ENCODE data around the gene TMEM238.

DNA sequence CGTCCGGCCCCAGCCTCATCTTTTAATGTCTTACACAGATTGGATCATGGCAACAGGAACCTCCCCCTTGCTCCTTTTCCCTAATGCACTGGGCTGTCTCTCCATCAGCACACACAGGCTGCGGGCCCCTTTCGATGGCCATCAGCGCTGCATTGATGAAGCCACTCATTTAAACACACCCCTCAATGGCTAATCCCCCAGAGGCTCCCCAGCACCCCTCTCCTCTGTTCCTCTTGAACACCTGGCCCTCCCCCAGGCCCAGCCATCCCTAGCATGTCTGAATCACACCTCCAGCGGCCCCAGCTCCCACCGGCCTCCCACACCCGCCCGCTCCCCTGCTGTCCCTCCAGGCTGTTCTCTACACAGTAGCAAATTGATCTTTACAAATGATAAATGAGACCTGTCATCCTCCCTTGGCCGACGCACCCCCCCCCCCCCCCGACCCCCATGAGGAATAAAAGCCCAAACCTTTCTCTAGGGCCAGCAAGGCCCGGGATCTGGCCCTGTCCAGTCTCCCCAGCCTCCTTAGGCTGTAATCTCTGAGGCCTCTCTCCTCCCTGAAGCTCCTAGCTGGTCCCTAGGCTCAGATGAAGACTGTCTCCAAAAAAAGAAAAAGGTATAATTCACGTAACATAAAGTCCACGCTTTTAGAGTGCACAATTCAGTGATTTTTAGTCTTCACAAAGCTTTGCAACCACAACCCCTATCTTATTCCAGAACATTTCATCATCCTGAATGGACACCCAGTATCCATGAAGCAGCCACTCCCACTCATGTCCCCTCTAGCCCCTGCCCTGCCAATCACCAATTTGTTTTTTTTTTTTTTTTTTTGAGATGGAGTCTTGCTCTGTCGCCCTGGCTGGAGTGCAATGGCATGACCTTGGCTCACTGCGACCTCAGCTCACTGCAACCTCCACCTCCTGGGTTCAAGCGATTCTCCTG is 9.0 kb upstream of the TMEM238 start:
- TF ChIP-seq, protein P1, sequence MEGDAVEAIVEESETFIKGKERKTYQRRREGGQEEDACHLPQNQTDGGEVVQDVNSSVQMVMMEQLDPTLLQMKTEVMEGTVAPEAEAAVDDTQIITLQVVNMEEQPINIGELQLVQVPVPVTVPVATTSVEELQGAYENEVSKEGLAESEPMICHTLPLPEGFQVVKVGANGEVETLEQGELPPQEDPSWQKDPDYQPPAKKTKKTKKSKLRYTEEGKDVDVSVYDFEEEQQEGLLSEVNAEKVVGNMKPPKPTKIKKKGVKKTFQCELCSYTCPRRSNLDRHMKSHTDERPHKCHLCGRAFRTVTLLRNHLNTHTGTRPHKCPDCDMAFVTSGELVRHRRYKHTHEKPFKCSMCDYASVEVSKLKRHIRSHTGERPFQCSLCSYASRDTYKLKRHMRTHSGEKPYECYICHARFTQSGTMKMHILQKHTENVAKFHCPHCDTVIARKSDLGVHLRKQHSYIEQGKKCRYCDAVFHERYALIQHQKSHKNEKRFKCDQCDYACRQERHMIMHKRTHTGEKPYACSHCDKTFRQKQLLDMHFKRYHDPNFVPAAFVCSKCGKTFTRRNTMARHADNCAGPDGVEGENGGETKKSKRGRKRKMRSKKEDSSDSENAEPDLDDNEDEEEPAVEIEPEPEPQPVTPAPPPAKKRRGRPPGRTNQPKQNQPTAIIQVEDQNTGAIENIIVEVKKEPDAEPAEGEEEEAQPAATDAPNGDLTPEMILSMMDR (conservative IDR thresholded peaks at IDR 0.05; ENCODE audit: low read depth, low read length), result no peak
- TF ChIP-seq EZH2phosphoT487 (IDR thresholded peaks at IDR 0.05; ENCODE audit: borderline replicate concordance, low read length) (no peak), EZH2 (IDR thresholded peaks at IDR 0.05; ENCODE audit: low read length, unreplicated experiment) (no peak)
